Erythroblast (primary cell): ENCODE results near the gene TTC33.

ENCODE experiments used
- GATA1 ChIP-seq: IDR thresholded peaks from 2 replicates; pipeline ENCODE4 v1.6.1; 2011; ENCODE audit warnings: low read depth, mild to moderate bottlenecking, control low read depth, low read length, moderate library complexity
- POLR2A ChIP-seq: IDR thresholded peaks from 2 replicates; pipeline ENCODE4 v1.6.1; 2011; ENCODE audit warnings: mild to moderate bottlenecking, low read length

DNA sequence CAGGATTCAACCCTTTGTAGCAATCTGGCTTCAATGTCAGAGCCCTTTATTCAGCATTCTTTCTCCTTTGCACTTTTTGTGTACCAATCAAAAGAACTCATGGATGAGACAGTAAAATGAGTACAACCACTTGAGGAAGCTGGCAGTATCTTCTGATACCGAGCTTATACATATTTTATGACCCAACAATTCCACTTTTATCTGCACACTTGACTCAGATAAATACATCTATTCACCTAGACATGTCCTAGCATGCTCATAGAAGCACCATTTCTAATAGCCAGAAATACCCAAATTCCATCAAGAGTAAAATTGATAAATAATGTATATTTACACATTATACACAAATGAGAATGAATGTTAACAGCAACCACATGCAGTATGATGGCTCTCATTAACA lies 187.2 kb downstream of the TTC33 start:
- TF ChIP-seq POLR2A: no peak
- no peak for TF ChIP-seq GATA1
